HG03558 (cell line): ENCODE data around the gene ARL15.
"Not testable (repeated sequence)": the region's sequence is repeated elsewhere in the genome, so short reads cannot be mapped to it uniquely, and the experiment has no call there.

Experiments
- ATAC-seq: cut with Tn5 transposase; IDR thresholded peaks from one replicate; pipeline ENCODE4 v1.9.1; 2021; ENCODE audit warnings: moderate number of reproducible peaks; ENCODE audit not compliant: unreplicated experiment; ENCODE audit errors: extremely low read depth

The ARL15 gene

DNA sequence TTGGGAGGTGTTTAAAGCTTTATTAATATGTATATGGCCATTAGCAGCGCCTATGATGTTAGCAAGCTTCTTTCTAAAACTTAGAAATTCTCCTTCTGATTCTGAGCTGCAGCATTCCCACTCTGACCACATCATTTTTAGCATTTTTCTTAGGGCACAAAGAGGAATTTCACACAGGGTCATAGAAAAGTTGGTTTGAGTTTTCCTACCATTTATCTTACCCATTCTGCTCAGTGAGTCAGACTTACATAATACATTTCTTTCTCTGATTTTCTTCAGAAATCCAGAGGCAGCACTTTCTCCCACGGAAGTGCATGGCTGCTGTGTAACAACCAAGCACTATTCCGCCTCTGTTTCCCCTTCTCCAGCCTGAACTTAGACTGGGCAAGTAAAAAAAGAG lies 246.6 kb downstream of the ARL15 start:
- no peak for ATAC-seq

DNA sequence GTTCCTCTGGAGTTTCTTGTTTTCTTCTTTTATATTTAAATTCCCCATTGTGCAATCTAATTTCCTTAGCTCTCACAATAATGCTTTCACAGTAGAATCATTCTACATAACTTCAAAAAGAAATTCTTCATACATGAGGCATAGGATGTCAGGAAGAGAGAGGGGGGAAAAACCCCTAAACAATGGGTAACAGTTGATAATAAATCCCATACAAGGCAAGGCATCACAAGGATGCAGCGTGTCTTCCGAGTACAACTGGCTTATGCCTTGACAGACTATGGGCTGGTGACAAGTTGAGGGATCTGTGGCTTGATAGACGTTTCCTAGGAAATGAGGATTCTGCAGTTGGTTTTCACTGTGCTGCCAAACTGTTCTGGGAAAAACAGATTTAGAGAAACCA lies 247.4 kb downstream of the ARL15 start:
- ATAC-seq: no peak

DNA sequence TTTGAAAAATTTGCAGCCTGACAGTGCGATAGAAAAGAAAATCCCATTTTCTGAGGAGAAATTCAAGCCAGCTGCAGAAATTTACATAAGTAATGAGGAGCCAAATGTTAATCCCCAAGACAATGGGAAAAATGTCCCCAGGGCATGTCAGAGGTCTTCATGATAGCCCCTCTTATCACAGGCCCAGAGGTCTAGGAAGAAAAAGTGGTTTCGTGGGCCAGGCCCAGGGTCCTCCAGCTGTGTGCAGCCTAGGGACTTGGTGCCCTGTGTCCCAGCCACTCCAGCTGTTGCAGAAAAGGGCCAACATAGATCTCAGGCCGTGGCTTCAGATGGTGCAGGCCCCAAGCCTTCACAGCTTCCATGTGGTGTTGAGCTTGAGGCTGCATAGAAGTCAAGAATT lies 249.5 kb downstream of the ARL15 start:
- not testable (repeated sequence) for ATAC-seq

DNA sequence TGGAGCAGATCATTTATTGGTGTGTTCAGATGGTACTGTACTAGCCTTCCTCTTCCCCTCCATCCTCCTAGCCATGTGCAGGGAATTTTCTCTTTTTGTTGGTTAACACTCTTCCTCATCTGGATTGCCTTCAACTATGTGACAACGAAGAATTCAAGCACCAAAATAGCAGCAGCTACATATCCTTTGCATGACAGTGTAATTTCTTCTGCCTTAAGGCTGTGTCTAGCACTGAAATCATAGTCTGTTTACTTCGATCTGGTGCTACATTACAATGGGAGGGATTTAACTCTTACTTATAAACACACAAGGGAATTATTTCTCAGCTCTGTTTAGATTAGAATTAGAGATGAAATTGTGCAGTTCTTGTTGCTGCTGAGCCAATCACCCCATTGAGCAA lies 260.4 kb downstream of the ARL15 start:
- no peak for ATAC-seq

DNA sequence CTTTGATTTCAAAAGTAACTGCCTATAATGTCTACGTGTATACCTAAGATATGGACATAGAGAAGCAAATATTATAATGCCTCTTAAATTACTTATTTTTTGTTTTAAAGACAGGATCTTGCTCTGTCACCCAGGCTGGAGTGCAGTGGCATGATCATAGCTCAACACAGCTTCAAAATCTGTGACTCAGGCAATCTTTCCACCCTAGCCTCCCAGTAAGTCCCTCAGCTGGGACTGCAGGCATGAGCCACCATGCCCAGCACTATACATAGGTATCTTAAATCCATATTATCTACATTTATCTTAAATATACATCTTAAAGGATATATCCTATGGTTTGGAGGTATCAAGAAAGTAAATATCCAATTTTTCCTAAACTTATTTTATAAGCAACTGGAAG lies 261.2 kb downstream of the ARL15 start:
- no peak for ATAC-seq

DNA sequence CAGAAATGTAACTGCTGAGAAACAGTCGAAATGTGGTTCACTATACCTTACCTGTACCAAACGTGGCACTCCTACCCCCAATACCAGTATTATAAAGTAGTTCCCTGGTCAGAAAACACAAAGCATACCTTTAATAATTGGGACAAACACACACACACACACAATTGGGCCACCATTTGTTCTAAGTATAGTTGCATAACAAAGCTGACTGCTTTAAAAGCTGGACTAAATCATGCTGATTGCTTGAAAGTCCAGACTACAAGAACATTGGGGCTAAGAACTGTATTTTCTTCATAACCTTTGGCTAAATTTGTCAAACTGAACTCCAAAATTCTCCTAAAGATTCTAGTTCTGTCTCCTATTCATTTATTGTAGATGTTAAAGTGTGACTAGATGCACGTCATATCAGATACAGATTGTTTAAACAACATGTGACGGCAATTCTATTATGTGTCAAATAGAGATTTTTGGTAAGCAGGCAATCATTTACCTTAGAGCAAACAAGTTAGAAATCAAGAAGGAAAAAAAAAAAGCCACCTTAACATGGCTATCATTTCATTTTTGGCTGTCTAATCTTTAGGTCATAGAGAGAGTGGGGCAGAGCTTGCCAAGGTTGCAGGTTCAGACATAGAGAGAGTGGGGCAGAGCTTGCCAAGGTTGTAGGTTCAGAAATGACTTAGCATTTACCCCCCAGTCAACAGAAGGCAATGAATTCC lies 265.1 kb downstream of the ARL15 start:
- no peak for ATAC-seq

DNA sequence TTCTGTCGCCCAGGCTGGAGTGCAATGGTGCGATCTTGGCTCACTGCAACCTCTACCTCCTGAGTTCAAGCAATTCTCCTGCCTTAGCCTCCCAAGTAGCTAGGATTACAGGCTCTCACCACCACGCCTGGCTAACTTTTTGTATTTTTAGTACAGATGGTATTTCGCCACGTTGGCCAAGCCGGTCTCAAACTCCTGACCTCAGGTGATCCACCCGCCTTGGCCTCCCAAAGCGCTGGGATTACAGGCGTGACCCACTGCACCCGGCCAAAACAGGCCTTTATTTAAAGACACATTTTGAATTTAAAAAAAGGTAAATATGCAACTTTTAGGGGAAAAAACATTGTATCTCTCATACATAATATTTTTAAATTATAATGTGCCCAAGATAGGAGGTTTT lies 266.1 kb downstream of the ARL15 start:
- not testable (repeated sequence) for ATAC-seq

DNA sequence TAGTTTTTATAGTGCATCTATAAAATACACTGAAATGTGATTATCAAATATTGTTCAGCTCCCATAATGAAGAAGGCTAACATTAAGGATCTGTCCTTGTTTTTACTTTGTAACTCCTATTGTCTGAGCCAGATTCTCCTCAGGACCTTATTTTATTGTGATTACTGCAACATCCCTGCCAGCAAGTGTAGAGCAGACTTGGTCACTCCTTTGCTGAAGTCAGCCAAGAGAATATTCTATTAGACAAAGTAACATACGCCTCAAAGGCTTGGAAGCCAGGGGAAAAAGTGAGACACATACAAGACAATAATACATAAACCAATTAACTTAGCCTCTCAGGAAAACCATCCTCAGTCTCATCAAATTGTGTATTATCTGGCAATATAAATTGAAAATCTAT lies 269.6 kb downstream of the ARL15 start:
- ATAC-seq: no peak

DNA sequence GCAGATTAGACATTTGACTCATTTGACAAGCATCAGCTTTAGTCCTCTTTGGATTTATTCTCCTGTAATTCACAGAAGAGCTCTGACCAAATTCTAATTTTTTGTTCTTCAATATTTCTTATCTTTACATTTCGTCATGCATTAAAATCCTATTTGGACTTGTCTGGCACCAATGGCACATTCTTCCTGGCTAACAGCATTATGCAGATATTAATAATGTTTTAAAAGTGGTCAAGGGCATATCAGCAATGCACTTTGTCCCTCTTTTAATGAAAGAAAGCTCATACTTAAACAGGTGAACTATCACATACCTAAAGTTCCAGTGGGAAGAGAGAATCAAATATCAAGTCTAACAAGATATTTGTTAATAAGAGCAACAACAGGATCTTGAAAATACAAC lies 270.4 kb downstream of the ARL15 start:
- no peak for ATAC-seq

DNA sequence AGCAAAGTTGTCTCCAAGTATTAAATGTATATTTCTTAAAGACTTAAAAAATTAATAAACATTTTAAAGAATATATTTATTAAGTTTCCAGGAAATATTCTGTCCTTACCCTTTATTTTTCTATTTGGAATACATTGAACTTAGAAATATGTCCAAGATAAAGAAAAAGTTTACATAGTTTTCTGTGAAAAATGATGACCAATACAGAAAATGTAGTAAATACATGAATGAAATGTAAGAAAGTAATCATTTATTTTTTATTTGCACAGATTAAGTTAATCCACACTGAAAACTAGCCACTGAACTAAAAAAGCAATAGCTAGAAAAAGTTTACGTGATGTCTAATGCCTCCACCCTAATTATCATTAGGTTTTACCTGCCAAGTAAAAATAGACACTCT lies 273.2 kb downstream of the ARL15 start:
- ATAC-seq: no peak

DNA sequence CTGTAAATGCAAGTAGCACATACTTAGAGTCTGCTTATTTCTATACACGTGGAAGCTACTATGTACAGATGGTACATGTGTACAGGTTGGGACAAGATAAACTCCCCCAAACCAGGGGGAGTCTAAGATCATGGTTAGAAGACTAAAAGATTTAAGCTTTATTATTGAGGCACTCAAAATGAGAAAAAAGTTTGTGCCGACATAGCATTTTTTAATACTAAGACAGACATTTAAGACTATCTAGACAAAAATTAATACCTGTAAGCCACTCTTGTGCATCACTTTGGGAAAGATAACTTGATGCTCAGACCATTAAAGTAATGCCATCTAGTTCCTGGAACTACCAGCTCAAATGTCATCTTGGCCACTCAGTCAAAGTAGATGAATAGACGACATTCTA lies 279.4 kb downstream of the ARL15 start:
- no peak for ATAC-seq

DNA sequence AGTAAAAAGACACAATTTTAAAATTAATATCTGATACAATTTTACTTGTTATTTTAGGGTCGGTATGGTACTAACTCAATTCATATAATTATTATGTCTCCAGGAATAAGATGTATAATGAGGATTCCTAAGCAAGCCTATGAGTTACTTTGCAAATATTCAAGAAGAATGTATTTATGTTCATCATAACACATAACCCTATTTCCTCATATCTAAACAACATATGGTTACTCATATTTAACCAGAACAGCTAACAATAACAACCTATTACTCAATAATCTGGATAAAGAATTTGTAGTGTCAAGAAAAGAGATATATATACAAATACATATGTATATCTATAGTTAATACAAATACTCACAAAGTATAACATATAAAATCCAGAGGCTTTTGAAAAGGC lies 285.9 kb downstream of the ARL15 start:
- ATAC-seq: no peak

DNA sequence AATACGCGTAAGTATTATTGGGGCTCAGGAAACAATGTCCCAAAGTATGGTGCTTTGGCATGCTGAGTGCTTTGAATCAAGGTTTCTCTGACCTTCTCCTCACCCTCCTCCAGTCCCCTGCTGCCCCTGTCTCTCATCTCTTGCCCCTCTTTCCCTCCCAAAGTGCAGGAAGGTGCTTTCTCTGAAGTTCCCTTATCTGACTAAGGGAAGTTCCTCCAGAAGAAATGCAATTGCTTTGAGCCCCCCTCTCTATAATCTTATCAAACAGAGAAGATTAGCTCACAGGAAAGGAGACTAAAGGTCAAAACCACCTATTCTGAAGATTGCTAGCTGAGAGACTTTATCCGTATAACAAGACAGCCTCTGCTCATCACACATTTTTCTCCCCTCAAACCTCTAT lies 288.1 kb downstream of the ARL15 start:
- no peak for ATAC-seq

DNA sequence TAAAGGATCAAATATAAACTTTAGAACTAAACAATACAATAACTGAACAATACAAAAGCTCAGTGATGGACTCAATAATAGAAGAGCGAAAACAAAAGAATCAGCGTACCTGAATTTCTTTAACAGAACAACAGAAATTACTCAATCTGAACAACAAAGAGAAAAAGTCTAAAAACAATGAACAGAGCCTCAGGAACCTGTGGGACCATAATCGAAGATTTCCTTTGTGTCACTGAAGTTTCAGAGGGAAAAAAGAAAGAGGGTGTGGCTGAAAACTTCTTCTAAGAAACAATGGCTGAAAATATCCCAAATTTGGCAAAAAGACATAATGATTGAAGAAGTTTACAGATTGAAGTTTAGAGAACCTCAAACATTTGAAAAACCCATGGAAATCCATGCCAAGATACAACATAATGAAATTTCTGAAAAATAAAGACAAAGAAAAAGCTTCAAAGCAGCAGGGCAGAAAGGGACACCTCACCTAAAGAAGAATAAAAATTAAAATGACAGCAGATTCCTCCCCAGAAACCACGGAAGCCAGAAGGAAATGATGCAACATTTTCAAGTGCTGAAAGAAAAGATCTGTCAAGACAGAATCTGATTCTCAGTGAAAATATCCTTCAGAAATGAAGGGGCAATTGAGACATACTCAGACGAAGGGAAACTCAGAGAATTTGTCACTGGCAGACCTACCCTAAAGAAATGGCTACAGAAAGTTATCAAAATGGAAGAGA lies 288.8 kb downstream of the ARL15 start:
- ATAC-seq: no peak

DNA sequence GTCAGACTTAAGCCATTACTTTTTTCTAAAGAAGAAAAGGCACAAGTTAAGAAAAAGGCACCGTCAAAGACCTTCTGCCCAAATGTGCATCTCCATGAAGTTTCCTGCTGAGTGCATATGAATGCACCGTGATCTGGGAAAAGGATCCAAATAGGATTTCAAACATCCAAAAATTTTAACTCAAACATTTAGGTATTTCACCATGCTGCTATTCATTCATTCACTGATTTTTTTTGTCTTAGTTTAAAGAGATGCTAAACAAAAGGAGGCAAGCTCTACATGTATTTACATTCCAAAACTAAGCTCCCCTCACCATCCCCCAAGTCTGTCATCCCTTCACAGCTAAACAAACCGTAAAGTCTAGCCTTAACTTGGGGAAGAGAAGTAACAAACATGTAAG lies 291.9 kb downstream of the ARL15 start:
- ATAC-seq: no peak

DNA sequence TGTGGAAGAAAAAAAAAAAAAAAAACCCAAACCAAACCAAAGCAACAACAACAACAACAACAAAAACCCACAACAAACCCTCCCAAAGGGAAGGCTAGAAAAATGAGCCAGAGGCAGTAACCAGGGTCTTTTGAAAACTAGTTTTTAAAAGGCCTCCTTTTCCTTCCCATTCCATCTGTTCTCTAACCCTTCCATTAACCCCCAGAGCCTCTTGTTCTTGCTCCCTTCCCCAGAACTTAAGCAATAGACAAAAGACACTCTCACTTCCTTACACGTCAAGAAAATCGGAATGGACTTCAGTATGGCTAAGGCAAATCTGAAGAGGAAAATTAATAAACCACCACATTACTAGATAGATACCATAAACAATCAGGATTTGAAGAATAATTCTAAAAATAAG lies 292.8 kb downstream of the ARL15 start:
- no peak for ATAC-seq

DNA sequence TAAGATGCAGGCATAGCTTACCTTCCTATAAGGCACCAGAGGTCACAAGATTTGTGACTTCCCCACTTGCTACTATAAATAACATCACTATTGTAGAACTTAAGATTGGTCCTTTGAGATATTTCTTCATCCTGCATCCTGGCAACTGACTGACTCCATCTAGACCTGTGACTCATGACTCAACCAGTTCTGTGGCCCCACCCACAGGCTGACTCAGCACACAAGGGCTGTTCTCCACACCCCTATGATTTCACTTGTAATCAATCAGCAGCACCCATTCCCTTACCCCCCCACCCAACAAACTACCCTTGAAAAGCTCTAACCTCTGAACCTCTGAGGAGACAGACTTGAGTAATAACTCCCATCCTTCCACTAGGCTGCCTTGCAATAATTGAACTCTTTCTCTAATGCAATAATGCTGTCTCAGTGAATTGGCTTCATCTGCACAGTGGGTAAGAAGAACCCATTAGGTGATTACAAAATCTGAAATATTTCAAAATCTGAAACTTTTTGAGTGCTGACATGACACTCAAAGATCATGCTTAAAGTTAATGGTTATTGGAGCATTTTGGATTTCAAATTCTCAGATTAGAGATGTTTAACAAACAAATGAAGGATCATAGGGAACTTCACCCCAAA lies 296.7 kb downstream of the ARL15 start:
- no peak for ATAC-seq

DNA sequence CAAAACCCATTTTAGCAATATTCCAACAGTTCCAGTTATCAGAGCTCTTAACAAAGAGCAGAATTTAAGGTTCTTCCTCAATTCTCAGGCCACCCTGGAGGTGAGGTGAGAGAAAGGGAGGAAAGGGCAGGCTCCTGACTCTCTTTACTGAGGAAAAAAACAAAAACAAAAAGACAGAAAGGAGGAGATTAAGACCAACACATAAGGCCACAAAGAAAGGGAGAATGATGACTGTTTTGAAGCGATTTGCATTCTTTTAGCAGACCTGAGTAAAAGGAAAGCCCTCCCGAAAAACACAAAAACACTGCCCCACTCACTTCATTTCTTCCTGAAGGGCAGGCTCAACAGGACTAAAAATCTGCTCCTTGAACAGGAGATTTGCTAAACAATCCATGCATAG lies 300.5 kb downstream of the ARL15 start:
- ATAC-seq: no peak

DNA sequence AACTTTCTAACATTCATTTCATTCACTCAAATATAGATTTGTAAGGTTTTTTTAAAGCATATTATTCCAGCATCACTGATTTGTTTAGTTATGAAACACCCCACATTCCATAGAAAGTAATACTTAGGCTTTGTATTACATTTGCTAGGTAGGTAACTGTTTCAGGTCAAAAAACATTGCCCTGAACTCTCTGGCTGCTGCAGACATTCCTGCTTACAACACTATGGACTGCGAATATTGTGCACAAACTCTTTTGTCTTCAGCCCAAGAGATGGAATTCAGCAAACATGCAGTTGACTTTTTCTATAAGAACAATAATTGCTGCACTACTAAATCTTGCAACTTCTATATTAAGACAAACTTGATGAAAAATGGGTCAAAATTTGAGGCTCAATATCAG lies 301.0 kb downstream of the ARL15 start:
- ATAC-seq: no peak

DNA sequence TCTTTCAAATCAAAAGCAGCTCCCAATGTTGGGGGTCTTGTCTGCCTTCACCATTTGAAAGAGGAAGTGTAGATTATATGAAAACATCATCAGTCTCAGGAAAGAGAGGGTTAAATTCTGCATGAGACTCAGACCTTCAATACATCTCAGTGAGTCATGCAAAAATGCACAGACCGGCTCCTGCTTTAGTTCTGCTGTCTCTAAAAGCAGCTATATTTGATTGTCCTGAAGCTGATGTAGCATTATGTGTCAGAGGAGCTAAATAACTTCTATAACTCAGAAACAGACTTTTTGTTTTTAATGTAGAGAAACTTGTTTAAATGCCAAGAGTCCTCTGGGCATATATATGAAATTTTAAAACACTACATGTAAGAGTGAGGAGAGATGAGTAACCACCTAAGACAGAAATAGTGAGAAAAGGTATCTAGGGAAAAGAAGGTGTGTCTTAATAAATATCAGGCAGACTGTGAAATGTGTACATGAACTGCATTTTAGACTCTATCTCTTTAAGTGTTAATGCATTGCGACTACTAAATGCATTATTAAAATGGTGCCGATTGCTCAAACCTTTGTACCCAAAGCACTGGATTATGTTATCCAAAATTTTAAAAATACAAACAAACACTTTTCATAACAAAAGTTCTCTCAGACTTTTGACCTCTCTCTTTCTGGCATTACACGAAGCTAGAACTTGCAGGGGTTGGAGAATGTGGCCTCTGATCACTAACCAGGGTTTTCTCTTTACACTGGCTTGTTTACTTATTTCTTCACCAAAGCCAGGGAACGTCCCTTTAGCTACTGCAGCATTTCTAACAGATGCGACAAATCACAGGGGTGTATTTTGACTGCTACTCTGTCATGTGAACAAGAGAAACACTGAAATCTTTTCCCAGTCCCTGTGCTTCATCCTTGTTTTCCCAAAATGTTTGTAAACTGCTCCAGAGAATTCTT lies 302.3 kb downstream of the ARL15 start:
- no peak for ATAC-seq

DNA sequence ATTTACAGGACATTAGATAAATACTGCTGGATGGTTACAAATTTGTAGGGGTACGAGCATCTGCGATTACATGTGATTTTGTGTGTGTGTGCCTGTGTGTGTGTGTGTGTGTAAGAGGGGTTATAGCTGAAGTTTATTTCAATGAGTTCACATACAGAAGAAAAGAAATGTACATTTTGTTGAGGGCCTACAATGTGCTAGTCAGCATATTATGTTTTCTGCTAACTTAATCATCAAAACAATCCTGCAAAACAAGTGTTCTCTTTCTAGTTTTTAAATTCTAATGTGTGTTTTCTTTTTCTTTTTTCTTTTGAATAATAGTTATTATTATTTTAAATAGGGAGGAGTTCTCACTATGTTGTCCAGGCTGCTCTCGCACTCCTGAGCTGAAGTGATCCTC lies 305.7 kb downstream of the ARL15 start:
- ATAC-seq: no peak
